GM15510 (cell line): ENCODE results near the gene NSD2.

Experiments
- POLR2A ChIP-seq: IDR thresholded peaks from 3 replicates; pipeline ENCODE4 v1.6.1; 2011; ENCODE audit warnings: borderline replicate concordance; ENCODE audit not compliant: insufficient read length; ENCODE audit errors: extremely low read depth

The NSD2 gene

GRCh38 chr4:1834047-1834775, 37.0 kb upstream of the NSD2 start:
- TF ChIP-seq POLR2A = no peak

- TF ChIP-seq POLR2A = no peak
These were observed 34.5 kb upstream of the NSD2 start for GRCh38 chr4:1836650-1837049.

GRCh38 chr4:1837069-1837468, 34.1 kb upstream of the NSD2 start:
- TF ChIP-seq POLR2A = no peak

GRCh38 chr4:1839282-1839681, 31.9 kb upstream of the NSD2 start:
- TF ChIP-seq POLR2A = no peak

GRCh38 chr4:1841201-1841886, 29.8 kb upstream of the NSD2 start:
- TF ChIP-seq POLR2A = no peak

- TF ChIP-seq POLR2A = no peak
These were observed 29.3 kb upstream of the NSD2 start for GRCh38 chr4:1841887-1842210.

GRCh38 chr4:1842339-1842895, 28.8 kb upstream of the NSD2 start:
- TF ChIP-seq POLR2A = no peak

- no peak for TF ChIP-seq POLR2A
These were observed 28.2 kb upstream of the NSD2 start for GRCh38 chr4:1842993-1843448.

GRCh38 chr4:1843852-1844251, 27.3 kb upstream of the NSD2 start:
- TF ChIP-seq POLR2A = no peak

GRCh38 chr4:1846580-1846979, 24.6 kb upstream of the NSD2 start:
- no peak for TF ChIP-seq POLR2A

GRCh38 chr4:1850276-1850675, 20.9 kb upstream of the NSD2 start:
- TF ChIP-seq POLR2A = no peak

- no peak for TF ChIP-seq POLR2A
These were observed 20.0 kb upstream of the NSD2 start for GRCh38 chr4:1851160-1851559.

GRCh38 chr4:1851575-1852410, 19.4 kb upstream of the NSD2 start:
- no peak for TF ChIP-seq POLR2A

GRCh38 chr4:1852904-1853623, 18.1 kb upstream of the NSD2 start:
- no peak for TF ChIP-seq POLR2A

- TF ChIP-seq POLR2A = no peak
These were observed 16.4 kb upstream of the NSD2 start for GRCh38 chr4:1854752-1855151.

GRCh38 chr4:1855333-1856070, 15.7 kb upstream of the NSD2 start:
- no peak for TF ChIP-seq POLR2A
